ENCODE data around the gene TLE1.

The TLE1 gene

GRCh38 chr9:81536242-81537025, 152.9 kb downstream of the TLE1 start:
- no peak for TF ChIP-seq CTCF (conservative IDR thresholded peaks at IDR 0.05; ENCODE audit: low read depth, low read length)
- H3K9ac ChIP-seq, result no peak overlapping the region
- H3K27me3 ChIP-seq (ENCODE audit: insufficient read depth, low read depth), result no peaks in the 10 kb centered on the region
- H3K4me3 ChIP-seq (IDR thresholded peaks at IDR 0.05; ENCODE audit: insufficient read depth, low read depth, low read length), result no peak overlapping the region
- H3K4me2 ChIP-seq, result no peak overlapping the region
- no peaks in the 10 kb centered on the region for H3K4me1 ChIP-seq (ENCODE audit: low read depth, poor library complexity, severe bottlenecking)
- no peak overlapping the region for H2AFZ ChIP-seq (ENCODE audit: low read depth)
- H4K20me1 ChIP-seq (ENCODE audit: insufficient read depth), result no peaks in the 10 kb centered on the region
- H3K79me2 ChIP-seq (ENCODE audit: insufficient read depth, low read depth), result no peaks in the 10 kb centered on the region
- H3K27ac ChIP-seq, result no peak overlapping the region
- H3K36me3 ChIP-seq (ENCODE audit: insufficient read depth), result no peaks in the 10 kb centered on the region

- no peaks in the 10 kb centered on the region for H3K79me2 ChIP-seq (ENCODE audit: insufficient read depth, low read depth)
- H3K36me3 ChIP-seq (ENCODE audit: insufficient read depth), result no peaks in the 10 kb centered on the region
- no peak overlapping the region for H3K4me2 ChIP-seq
- no peak for TF ChIP-seq CTCF (conservative IDR thresholded peaks at IDR 0.05; ENCODE audit: low read depth, low read length)
- no peaks in the 10 kb centered on the region for H3K4me1 ChIP-seq (ENCODE audit: low read depth, poor library complexity, severe bottlenecking)
- H3K9ac ChIP-seq, result no peak overlapping the region
- H3K27ac ChIP-seq, result no peak overlapping the region
- H2AFZ ChIP-seq (ENCODE audit: low read depth), result no peak overlapping the region
- H3K4me3 ChIP-seq (IDR thresholded peaks at IDR 0.05; ENCODE audit: insufficient read depth, low read depth, low read length), result no peak overlapping the region
- no peaks in the 10 kb centered on the region for H3K27me3 ChIP-seq (ENCODE audit: insufficient read depth, low read depth)
- H4K20me1 ChIP-seq (ENCODE audit: insufficient read depth), result no peaks in the 10 kb centered on the region
Measured at GRCh38 chr9:81535542-81536241, 153.7 kb downstream of the TLE1 start.

- H3K9ac ChIP-seq, result no peak overlapping the region
- no peaks in the 10 kb centered on the region for H3K4me1 ChIP-seq (ENCODE audit: low read depth, poor library complexity, severe bottlenecking)
- H3K4me2 ChIP-seq, result no peak overlapping the region
- H3K79me2 ChIP-seq (ENCODE audit: insufficient read depth, low read depth), result no peaks in the 10 kb centered on the region
- no peak overlapping the region for H2AFZ ChIP-seq (ENCODE audit: low read depth)
- no peak overlapping the region for H3K27ac ChIP-seq
- H3K36me3 ChIP-seq (ENCODE audit: insufficient read depth), result no peaks in the 10 kb centered on the region
- no peaks in the 10 kb centered on the region for H3K27me3 ChIP-seq (ENCODE audit: insufficient read depth, low read depth)
- H3K4me3 ChIP-seq (IDR thresholded peaks at IDR 0.05; ENCODE audit: insufficient read depth, low read depth, low read length), result no peak overlapping the region
- no peak for TF ChIP-seq CTCF (conservative IDR thresholded peaks at IDR 0.05; ENCODE audit: low read depth, low read length)
- no peaks in the 10 kb centered on the region for H4K20me1 ChIP-seq (ENCODE audit: insufficient read depth)
Measured at GRCh38 chr9:81534138-81534875, 155.0 kb downstream of the TLE1 start.

Measured in KMS-11 (cell line).